Coronary artery (tissue), 2 donors: ENCODE data around the gene C1orf141.

Experiments
- DNase-seq: peaks from one replicate; pipeline ENCODE4 v3.0.0-alpha.2; 2017; ENCODE audit warnings: low spot score
- H3K27ac ChIP-seq, 2 donors: fragments of 200-600 bp; sonication (generic); one replicate each; pipeline ENCODE4 v1.5.1; 2016 to 2019
- H3K4me3 ChIP-seq: fragments of 200-600 bp; sonication (generic); 2 replicates; pipeline ENCODE4 v1.5.1; 2016; ENCODE audit warnings: mild to moderate bottlenecking, moderate library complexity
- TF ChIP-seq, protein P1 (sequence below): fragments of 200-600 bp; sonication (generic); IDR thresholded peaks from one replicate; pipeline ENCODE4 v1.5.1; 2019; ENCODE audit warnings: antibody characterized with exemption

Gene C1orf141

GRCh38 chr1:67043366-67043765, 91.4 kb downstream of the C1orf141 start:
- Histone ChIP-seq H3K27ac (no peak overlapping the region), H3K4me3 (no peak overlapping the region)
- TF ChIP-seq, protein P1, sequence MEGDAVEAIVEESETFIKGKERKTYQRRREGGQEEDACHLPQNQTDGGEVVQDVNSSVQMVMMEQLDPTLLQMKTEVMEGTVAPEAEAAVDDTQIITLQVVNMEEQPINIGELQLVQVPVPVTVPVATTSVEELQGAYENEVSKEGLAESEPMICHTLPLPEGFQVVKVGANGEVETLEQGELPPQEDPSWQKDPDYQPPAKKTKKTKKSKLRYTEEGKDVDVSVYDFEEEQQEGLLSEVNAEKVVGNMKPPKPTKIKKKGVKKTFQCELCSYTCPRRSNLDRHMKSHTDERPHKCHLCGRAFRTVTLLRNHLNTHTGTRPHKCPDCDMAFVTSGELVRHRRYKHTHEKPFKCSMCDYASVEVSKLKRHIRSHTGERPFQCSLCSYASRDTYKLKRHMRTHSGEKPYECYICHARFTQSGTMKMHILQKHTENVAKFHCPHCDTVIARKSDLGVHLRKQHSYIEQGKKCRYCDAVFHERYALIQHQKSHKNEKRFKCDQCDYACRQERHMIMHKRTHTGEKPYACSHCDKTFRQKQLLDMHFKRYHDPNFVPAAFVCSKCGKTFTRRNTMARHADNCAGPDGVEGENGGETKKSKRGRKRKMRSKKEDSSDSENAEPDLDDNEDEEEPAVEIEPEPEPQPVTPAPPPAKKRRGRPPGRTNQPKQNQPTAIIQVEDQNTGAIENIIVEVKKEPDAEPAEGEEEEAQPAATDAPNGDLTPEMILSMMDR, result no peak
- no peak for DNase-seq
